ENCODE data around the gene ADPRH. TPM values are rescaled to one million over a fixed set of nuclear protein-coding genes. Genes with fewer than 3 reads are reported as not detected.

ADPRH gene
- polyA plus RNA-seq, 2 of the 4 experiments (the other 2 are of a cell fraction), result 3.7 to 3.8 TPM

DNA sequence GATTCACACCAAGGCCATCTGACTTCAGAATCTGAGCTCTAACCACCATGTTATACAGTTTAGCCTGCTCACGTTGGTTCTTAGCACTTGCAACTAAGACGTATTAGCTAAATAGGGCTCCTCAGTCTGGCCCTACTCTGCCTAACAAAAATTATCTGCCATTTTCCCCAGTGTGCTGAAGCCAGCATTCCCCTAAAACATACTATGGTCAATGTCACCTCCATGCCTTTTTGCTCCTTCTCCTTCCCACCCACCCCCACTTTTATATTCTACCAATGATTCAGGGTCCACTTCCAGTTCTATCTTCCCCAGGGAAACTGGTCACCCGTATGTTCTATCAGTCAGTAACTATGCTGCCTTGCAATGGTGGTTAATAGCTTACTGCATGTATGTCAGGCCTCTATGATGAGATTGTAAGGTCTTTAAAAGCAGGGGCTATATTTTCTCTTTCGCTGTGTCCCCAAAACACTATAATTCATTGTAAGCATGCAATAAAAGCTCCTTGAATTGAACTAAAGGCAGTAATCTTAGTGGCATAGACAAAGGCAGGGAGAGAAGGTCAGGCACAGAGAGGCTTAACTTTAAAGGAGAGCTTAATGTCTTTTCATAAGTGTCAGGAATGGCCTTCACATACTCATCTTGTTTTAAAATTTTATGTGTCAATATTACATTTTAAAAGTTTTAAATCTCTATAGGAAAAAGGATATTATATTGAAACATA, 57.8 kb downstream of the ADPRH start:
- Histone ChIP-seq H3K9me3 (no peaks in the 10 kb centered on the region), H3K4me1 (peaks cover 33% of the 10 kb centered on the region), H3K4me2 (peak overlapping the region; percentile 43), H3K27ac (peak overlapping the region; percentile 51 to 78; a peak in 5 of 6 replicates), H3K4me3 (no peak overlapping the region)
- DNase-seq (ENCODE audit: low read depth in 1 of 2, low spot score in 1 of 2) (no peak), ATAC-seq (no peak), FAIRE-seq (no peak)
- ChIA-PET POLR2A (no interaction called here), CTCF (interaction anchor here (0.6 to 1.8 kb wide), 4 partner anchors 9 to 44 kb away, joined by 3 to 5 read pairs (median 4); no protein-coding TSS in a partner anchor)
- TF ChIP-seq NPAS2 (CRISPR knock-in tag; IDR thresholded peaks at IDR 0.05; ENCODE audit: borderline replicate concordance), result no peak
- TF ChIP-seq HDAC2 (IDR thresholded peaks at IDR 0.05), result no peak
- no peak for TF ChIP-seq MYC (IDR thresholded peaks at IDR 0.05; ENCODE audit: borderline replicate concordance, low read length)
- no peak for TF ChIP-seq EHF (CRISPR knock-in tag; IDR thresholded peaks at IDR 0.05)
- TF ChIP-seq, protein P1, sequence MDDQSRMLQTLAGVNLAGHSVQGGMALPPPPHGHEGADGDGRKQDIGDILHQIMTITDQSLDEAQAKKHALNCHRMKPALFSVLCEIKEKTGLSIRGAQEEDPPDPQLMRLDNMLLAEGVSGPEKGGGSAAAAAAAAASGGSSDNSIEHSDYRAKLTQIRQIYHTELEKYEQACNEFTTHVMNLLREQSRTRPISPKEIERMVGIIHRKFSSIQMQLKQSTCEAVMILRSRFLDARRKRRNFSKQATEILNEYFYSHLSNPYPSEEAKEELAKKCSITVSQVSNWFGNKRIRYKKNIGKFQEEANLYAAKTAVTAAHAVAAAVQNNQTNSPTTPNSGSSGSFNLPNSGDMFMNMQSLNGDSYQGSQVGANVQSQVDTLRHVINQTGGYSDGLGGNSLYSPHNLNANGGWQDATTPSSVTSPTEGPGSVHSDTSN (IDR thresholded peaks at IDR 0.05), result no peak
- TF ChIP-seq, protein P2, sequence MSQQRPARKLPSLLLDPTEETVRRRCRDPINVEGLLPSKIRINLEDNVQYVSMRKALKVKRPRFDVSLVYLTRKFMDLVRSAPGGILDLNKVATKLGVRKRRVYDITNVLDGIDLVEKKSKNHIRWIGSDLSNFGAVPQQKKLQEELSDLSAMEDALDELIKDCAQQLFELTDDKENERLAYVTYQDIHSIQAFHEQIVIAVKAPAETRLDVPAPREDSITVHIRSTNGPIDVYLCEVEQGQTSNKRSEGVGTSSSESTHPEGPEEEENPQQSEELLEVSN (IDR thresholded peaks at IDR 0.05; ENCODE audit: borderline replicate concordance, low read depth), result no peak
- TF ChIP-seq CEBPB (IDR thresholded peaks at IDR 0.05), result no peak
- TF ChIP-seq, protein P3, sequence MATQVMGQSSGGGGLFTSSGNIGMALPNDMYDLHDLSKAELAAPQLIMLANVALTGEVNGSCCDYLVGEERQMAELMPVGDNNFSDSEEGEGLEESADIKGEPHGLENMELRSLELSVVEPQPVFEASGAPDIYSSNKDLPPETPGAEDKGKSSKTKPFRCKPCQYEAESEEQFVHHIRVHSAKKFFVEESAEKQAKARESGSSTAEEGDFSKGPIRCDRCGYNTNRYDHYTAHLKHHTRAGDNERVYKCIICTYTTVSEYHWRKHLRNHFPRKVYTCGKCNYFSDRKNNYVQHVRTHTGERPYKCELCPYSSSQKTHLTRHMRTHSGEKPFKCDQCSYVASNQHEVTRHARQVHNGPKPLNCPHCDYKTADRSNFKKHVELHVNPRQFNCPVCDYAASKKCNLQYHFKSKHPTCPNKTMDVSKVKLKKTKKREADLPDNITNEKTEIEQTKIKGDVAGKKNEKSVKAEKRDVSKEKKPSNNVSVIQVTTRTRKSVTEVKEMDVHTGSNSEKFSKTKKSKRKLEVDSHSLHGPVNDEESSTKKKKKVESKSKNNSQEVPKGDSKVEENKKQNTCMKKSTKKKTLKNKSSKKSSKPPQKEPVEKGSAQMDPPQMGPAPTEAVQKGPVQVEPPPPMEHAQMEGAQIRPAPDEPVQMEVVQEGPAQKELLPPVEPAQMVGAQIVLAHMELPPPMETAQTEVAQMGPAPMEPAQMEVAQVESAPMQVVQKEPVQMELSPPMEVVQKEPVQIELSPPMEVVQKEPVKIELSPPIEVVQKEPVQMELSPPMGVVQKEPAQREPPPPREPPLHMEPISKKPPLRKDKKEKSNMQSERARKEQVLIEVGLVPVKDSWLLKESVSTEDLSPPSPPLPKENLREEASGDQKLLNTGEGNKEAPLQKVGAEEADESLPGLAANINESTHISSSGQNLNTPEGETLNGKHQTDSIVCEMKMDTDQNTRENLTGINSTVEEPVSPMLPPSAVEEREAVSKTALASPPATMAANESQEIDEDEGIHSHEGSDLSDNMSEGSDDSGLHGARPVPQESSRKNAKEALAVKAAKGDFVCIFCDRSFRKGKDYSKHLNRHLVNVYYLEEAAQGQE (IDR thresholded peaks at IDR 0.05), result no peak
- TF ChIP-seq FOXS1 (CRISPR knock-in tag; IDR thresholded peaks at IDR 0.05), result no peak
- no peak for TF ChIP-seq JUN (IDR thresholded peaks at IDR 0.05)
- TF ChIP-seq GATA3 (IDR thresholded peaks at IDR 0.05; ENCODE audit: borderline replicate concordance), result no peak
- TF ChIP-seq POLR2AphosphoS2 (conservative IDR thresholded peaks at IDR 0.05; ENCODE audit: low read length), result no peak
- no peak for TF ChIP-seq ZNF302 (CRISPR knock-in tag; IDR thresholded peaks at IDR 0.05)
- no peak for TF ChIP-seq FOSB (CRISPR knock-in tag; IDR thresholded peaks at IDR 0.05)
- 93% methylated on average over 4 of the region's 4 CpGs for WGBS (ENCODE audit: missing lambda C conversion rate)

DNA sequence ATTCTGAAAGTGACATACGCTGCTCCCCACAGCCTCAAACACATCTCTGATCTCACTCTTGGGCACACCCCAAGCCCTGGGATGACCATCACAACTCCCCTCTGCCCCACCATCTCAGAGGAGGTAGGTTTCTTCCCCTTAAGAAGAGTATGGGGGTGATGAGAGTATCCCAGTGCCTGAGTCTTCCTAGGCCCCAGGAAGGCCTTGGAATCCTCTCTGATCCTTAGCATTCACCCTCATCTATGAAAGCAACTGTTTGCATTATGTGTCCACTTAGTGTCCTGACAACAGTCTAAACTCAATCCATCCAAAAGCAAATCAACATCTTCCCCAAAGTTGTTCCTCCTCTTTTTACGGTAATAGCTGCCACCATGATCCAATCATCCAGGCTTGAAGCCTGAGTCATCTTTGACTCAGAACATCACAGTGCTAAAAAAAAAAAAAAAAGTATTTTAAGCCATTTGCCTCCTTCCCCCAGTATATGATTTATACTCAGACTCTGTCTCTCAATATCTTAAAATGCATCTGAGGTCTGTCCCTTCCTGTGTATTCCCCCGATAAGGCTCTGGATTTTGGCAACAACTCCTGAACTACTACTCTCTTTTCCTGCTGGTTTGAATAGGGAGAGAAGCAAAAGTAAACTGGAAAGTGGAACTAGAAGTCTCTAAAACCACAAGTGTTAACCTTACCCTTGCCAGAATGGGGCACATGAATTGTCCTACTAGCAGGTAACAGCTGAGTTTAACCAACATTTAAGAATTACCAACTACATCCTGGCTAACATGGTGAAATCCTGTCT, 58.6 kb downstream of the ADPRH start:
- H3K4me2 ChIP-seq, result peak overlapping the region; percentile 43
- no peaks in the 10 kb centered on the region for H3K9me3 ChIP-seq
- ChIA-PET CTCF (interaction anchor here (1.8 kb wide), 1 partner anchor 43 kb away, joined by 5 read pairs; no protein-coding TSS in a partner anchor), POLR2A (no interaction called here)
- FAIRE-seq, result no peak
- ATAC-seq, result peak; percentile 63 to 79; a peak in 5 of 6 replicates
- peak overlapping the region; percentile 51 to 78 for H3K27ac ChIP-seq
- WGBS (ENCODE audit: missing lambda C conversion rate), result 65% methylated on average over 3 of the region's 3 CpGs
- peak in 1 of 2 experiments; percentile 54 for DNase-seq (ENCODE audit: low read depth in 1 of 2, low spot score in 1 of 2)
- H3K4me1 ChIP-seq, result peaks cover 39% of the 10 kb centered on the region
- no peak overlapping the region for H3K4me3 ChIP-seq
- TF ChIP-seq HEYL (CRISPR knock-in tag; IDR thresholded peaks at IDR 0.05), result no peak
- no peak for TF ChIP-seq FOSL2 (IDR thresholded peaks at IDR 0.05)
- TF ChIP-seq FOSL2 (CRISPR knock-in tag; IDR thresholded peaks at IDR 0.05), result peak; percentile 38; the same call in 1 of the 2 replicates
- TF ChIP-seq JUNB (IDR thresholded peaks at IDR 0.05), result peak; percentile 53
- no peak for TF ChIP-seq SREBF2 (IDR thresholded peaks at IDR 0.05)

Other genes starting within 250 kb of the ADPRH start
- 21.9 and 38.9 TPM in 2 replicates for gene TMEM39A, start 115.9 kb upstream of the ADPRH start, polyA plus RNA-seq (2011; rRNA removed)
- 13.9 to 16.9 TPM (median 15.7 TPM) in 3 replicates for gene TMEM39A, start 115.9 kb upstream of the ADPRH start, polyA plus RNA-seq (2017; fragmentation: RNase III; extraction: RNeasy Plus Mini Kit Qiagen cat#74134 plus additional on column Dnase treatment)
- gene POGLUT1, start 110.5 kb upstream of the ADPRH start, polyA plus RNA-seq (2011; rRNA removed), result 19.2 and 19.4 TPM in 2 replicates
- 10.2 to 11.4 TPM (median 11.4 TPM) in 3 replicates for gene POGLUT1, start 110.5 kb upstream of the ADPRH start, polyA plus RNA-seq (2017; fragmentation: RNase III; extraction: RNeasy Plus Mini Kit Qiagen cat#74134 plus additional on column Dnase treatment)
- gene TIMMDC1, start 80.9 kb upstream of the ADPRH start, polyA plus RNA-seq (2011; rRNA removed), result 127 and 135 TPM in 2 replicates
- 89.8 to 97.0 TPM (median 90.1 TPM) in 3 replicates for gene TIMMDC1, start 80.9 kb upstream of the ADPRH start, polyA plus RNA-seq (2017; fragmentation: RNase III; extraction: RNeasy Plus Mini Kit Qiagen cat#74134 plus additional on column Dnase treatment)
- 0.08 TPM in 1 of 2 replicates, not detected in the other for gene CD80, start 19.9 kb upstream of the ADPRH start, polyA plus RNA-seq (2011; rRNA removed)
- not detected in 3 replicates for gene CD80, start 19.9 kb upstream of the ADPRH start, polyA plus RNA-seq (2017; fragmentation: RNase III; extraction: RNeasy Plus Mini Kit Qiagen cat#74134 plus additional on column Dnase treatment)
- gene PLA1A, start 18.4 kb downstream of the ADPRH start, polyA plus RNA-seq (2011; rRNA removed), result 0.18 and 0.41 TPM in 2 replicates
- 0.12 to 0.17 TPM (median 0.12 TPM) in 3 replicates for gene PLA1A, start 18.4 kb downstream of the ADPRH start, polyA plus RNA-seq (2017; fragmentation: RNase III; extraction: RNeasy Plus Mini Kit Qiagen cat#74134 plus additional on column Dnase treatment)
- gene POPDC2, start 81.1 kb downstream of the ADPRH start, polyA plus RNA-seq (2011; rRNA removed), result 0.62 and 1.0 TPM in 2 replicates
- gene POPDC2, start 81.1 kb downstream of the ADPRH start, polyA plus RNA-seq (2017; fragmentation: RNase III; extraction: RNeasy Plus Mini Kit Qiagen cat#74134 plus additional on column Dnase treatment), result 0.17 to 0.74 TPM (median 0.54 TPM) in 3 replicates
- 75.7 and 79.0 TPM in 2 replicates for gene COX17, start 97.9 kb downstream of the ADPRH start, polyA plus RNA-seq (2011; rRNA removed)
- 149 to 157 TPM (median 151 TPM) in 3 replicates for gene COX17, start 97.9 kb downstream of the ADPRH start, polyA plus RNA-seq (2017; fragmentation: RNase III; extraction: RNeasy Plus Mini Kit Qiagen cat#74134 plus additional on column Dnase treatment)
- gene CFAP91, start 123.5 kb downstream of the ADPRH start, polyA plus RNA-seq (2011; rRNA removed), result 1.1 and 1.2 TPM in 2 replicates
- 0.41 to 0.52 TPM (median 0.45 TPM) in 3 replicates for gene CFAP91, start 123.5 kb downstream of the ADPRH start, polyA plus RNA-seq (2017; fragmentation: RNase III; extraction: RNeasy Plus Mini Kit Qiagen cat#74134 plus additional on column Dnase treatment)
- gene NR1I2, start 202.6 kb downstream of the ADPRH start, polyA plus RNA-seq (2011; rRNA removed), result 0.03 TPM in 1 of 2 replicates, not detected in the other
- 0.05 TPM in 1 of 3 replicates, not detected in the others for gene NR1I2, start 202.6 kb downstream of the ADPRH start, polyA plus RNA-seq (2017; fragmentation: RNase III; extraction: RNeasy Plus Mini Kit Qiagen cat#74134 plus additional on column Dnase treatment)

Measured in A549 (cell line).